ENCODE measurements around the gene SERPINB11.

SERPINB11 gene

GRCh38 chr18:63741769-63742168 lies 39.0 kb downstream of the SERPINB11 start:
- H3F3A ChIP-seq (ENCODE audit: insufficient read depth, low read length), result no peaks in the 10 kb centered on the region
- no peak overlapping the region for H3K9ac ChIP-seq (ENCODE audit: low read length)
- H3K27me3 ChIP-seq (replicated peaks; ENCODE audit: insufficient read depth, low read length), result no peaks in the 10 kb centered on the region
- no peaks in the 10 kb centered on the region for H3K9me3 ChIP-seq (replicated peaks; ENCODE audit: insufficient read depth, low read length)
- H4K20me1 ChIP-seq (ENCODE audit: insufficient read depth, low read length), result no peaks in the 10 kb centered on the region
- H3K36me3 ChIP-seq (replicated peaks; ENCODE audit: insufficient read depth, low read length), result no peaks in the 10 kb centered on the region
- no peak overlapping the region for H3K27ac ChIP-seq (ENCODE audit: low read length)
- H3K4me2 ChIP-seq (ENCODE audit: low read depth, low read length), result no peak overlapping the region
- no peaks in the 10 kb centered on the region for H3K4me1 ChIP-seq (ENCODE audit: low read length)
- TF ChIP-seq EZH2phosphoT487 (IDR thresholded peaks at IDR 0.05; ENCODE audit: low read length) (no peak), EZH2 (optimal IDR thresholded peaks at IDR 0.05; ENCODE audit: low read depth, low read length) (no peak), CTCF (IDR thresholded peaks at IDR 0.05; ENCODE audit: low read length) (no peak)
- H3K9me2 ChIP-seq (replicated peaks; ENCODE audit: insufficient read depth, low read length), result no peaks in the 10 kb centered on the region
- no peak overlapping the region for H2AFZ ChIP-seq (ENCODE audit: low read length)
- no peaks in the 10 kb centered on the region for H3K79me2 ChIP-seq (ENCODE audit: low read length)
- H3K4me3 ChIP-seq (ENCODE audit: low read length), result no peak overlapping the region
- no peak for DNase-seq

GRCh38 chr18:63747006-63747405 lies 44.2 kb downstream of the SERPINB11 start:
- TF ChIP-seq CTCF (IDR thresholded peaks at IDR 0.05; ENCODE audit: low read length) (no peak), EZH2 (optimal IDR thresholded peaks at IDR 0.05; ENCODE audit: low read depth, low read length) (no peak), EZH2phosphoT487 (IDR thresholded peaks at IDR 0.05; ENCODE audit: low read length) (no peak)

GRCh38 chr18:63749489-63749888 lies 46.7 kb downstream of the SERPINB11 start:
- Histone ChIP-seq H3K79me2 (ENCODE audit: low read length) (no peaks in the 10 kb centered on the region), H2AFZ (ENCODE audit: low read length) (no peak overlapping the region), H3K9ac (ENCODE audit: low read length) (no peak overlapping the region), H3K4me3 (ENCODE audit: low read length) (no peak overlapping the region), H3K9me3 (replicated peaks; ENCODE audit: insufficient read depth, low read length) (no peaks in the 10 kb centered on the region), H3F3A (ENCODE audit: insufficient read depth, low read length) (no peaks in the 10 kb centered on the region), H3K27me3 (replicated peaks; ENCODE audit: insufficient read depth, low read length) (no peaks in the 10 kb centered on the region), H4K20me1 (ENCODE audit: insufficient read depth, low read length) (no peaks in the 10 kb centered on the region), H3K4me1 (ENCODE audit: low read length) (no peaks in the 10 kb centered on the region), H3K4me2 (ENCODE audit: low read depth, low read length) (no peak overlapping the region), H3K36me3 (replicated peaks; ENCODE audit: insufficient read depth, low read length) (no peaks in the 10 kb centered on the region), H3K27ac (ENCODE audit: low read length) (no peak overlapping the region), H3K9me2 (replicated peaks; ENCODE audit: insufficient read depth, low read length) (no peaks in the 10 kb centered on the region)
- no peak for DNase-seq
- TF ChIP-seq CTCF (IDR thresholded peaks at IDR 0.05; ENCODE audit: low read length) (no peak), EZH2 (optimal IDR thresholded peaks at IDR 0.05; ENCODE audit: low read depth, low read length) (no peak), EZH2phosphoT487 (IDR thresholded peaks at IDR 0.05; ENCODE audit: low read length) (no peak)

More at GRCh38 chr18:63747006-63747405, 44.2 kb downstream of the SERPINB11 start:
- Histone ChIP-seq H4K20me1 (ENCODE audit: insufficient read depth, low read length) (no peaks in the 10 kb centered on the region), H3F3A (ENCODE audit: insufficient read depth, low read length) (no peaks in the 10 kb centered on the region), H3K4me3 (ENCODE audit: low read length) (no peak overlapping the region), H3K27me3 (replicated peaks; ENCODE audit: insufficient read depth, low read length) (no peaks in the 10 kb centered on the region), H2AFZ (ENCODE audit: low read length) (no peak overlapping the region), H3K36me3 (replicated peaks; ENCODE audit: insufficient read depth, low read length) (no peaks in the 10 kb centered on the region), H3K79me2 (ENCODE audit: low read length) (no peaks in the 10 kb centered on the region), H3K4me1 (ENCODE audit: low read length) (no peaks in the 10 kb centered on the region), H3K4me2 (ENCODE audit: low read depth, low read length) (no peak overlapping the region), H3K27ac (ENCODE audit: low read length) (no peak overlapping the region), H3K9me2 (replicated peaks; ENCODE audit: insufficient read depth, low read length) (no peaks in the 10 kb centered on the region), H3K9me3 (replicated peaks; ENCODE audit: insufficient read depth, low read length) (no peaks in the 10 kb centered on the region), H3K9ac (ENCODE audit: low read length) (no peak overlapping the region)
- DNase-seq, result no peak

Data from MM.1S (cell line).